ENCODE results near the gene FETUB.
"Not testable (repeated sequence)": the region's sequence is repeated elsewhere in the genome, so short reads cannot be mapped to it uniquely, and the experiment has no call there.

The FETUB gene

DNA sequence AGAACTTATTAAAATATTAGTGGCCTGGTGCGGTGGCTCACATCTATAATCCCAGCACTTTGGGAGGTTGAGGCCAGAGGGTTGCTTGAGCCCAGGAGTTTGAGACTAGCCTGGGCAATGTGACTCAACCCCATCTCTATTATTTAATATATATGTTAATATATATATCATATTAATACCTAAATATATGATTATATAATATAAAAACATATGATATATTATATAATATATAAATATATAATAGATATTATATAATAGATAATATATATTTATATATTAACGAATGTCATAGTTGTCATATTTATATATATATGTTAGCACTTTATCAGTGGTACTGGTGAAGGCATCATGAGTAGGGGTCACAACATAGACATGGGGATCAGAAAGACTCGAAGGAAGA is 30.9 kb downstream of the FETUB start:
- FAIRE-seq = peak; percentile 2

GRCh38 chr3:186678604-186679003 is 38.4 kb downstream of the FETUB start:
- no peak for DNase-seq (ENCODE audit: low spot score)
- FAIRE-seq = no peak

More for the DNA sequence above, 30.9 kb downstream of the FETUB start:
- no peak for DNase-seq (ENCODE audit: low spot score)

DNA sequence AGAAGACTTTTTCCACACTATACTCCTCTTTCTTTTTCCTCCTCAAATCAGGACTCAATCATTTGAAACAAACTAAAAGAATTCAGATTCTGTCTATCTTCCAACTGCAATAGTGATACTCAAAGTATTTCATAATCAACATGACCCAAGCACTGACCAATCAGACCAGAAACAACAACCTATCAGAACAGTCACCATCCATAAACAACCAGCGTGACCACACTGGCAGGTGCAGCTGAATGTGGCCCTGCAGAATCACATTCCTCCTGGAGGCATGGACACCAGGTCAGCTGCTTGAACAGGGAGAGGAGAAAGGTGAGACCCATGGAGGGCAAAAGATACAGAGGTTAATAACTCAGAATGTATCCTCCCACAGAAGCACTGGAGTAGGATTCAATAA is 39.0 kb downstream of the FETUB start:
- DNase-seq (ENCODE audit: low spot score) = no peak
- FAIRE-seq = no peak

DNA sequence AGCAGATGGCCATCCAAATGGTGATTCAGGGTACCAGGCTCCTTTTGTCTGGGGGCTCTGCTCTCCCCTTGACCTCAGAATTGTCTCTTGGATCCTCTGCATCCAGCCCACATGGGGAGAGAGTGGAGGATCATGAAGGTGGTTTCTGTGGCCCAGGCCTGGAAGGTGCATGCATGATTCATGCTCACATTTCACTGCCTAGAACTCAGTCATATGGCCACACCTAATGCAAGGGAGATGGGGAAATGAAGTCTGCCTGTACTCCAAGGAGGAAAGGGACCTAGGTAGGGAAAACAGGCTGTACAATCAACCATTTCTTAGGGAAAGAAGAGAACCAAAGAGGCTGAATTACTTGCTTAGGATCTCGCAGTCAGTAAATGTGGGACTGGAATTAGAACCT is 40.7 kb downstream of the FETUB start:
- DNase-seq (ENCODE audit: low spot score) = no peak
- no peak for FAIRE-seq

GRCh38 chr3:186682812-186683211 is 42.6 kb downstream of the FETUB start:
- DNase-seq (ENCODE audit: low spot score) (no peak), FAIRE-seq (no peak)

DNA sequence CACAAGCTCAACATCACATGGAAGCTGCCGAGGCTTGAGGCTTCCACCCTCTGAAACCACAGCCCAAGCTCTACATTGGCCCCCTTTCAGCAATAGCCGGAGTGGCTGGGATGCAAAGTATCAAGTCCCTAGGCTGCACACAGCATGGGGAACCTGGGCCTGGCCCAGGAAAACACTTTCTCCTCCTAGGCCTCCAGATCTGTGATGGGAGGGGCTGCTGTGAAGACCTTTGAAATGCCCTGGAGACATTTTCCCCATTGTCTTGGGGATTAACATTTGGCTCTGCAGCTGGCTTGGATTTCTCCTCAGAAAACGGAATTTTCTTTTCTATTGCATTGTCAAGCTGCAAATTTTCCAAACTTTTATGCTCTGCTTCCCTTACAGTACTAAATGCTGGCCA is 43.8 kb downstream of the FETUB start:
- FAIRE-seq (no peak), DNase-seq (ENCODE audit: low spot score) (no peak)

GRCh38 chr3:186686475-186686874 is 46.3 kb downstream of the FETUB start:
- DNase-seq (ENCODE audit: low spot score); FAIRE-seq: not testable (repeated sequence)

GRCh38 chr3:186687120-186687651 is 47.0 kb downstream of the FETUB start:
- no peak for FAIRE-seq
- DNase-seq (ENCODE audit: low spot score) = no peak

- not testable (repeated sequence) for DNase-seq (ENCODE audit: low spot score); FAIRE-seq
Measured at GRCh38 chr3:186690304-186690703, 50.1 kb downstream of the FETUB start.

DNA sequence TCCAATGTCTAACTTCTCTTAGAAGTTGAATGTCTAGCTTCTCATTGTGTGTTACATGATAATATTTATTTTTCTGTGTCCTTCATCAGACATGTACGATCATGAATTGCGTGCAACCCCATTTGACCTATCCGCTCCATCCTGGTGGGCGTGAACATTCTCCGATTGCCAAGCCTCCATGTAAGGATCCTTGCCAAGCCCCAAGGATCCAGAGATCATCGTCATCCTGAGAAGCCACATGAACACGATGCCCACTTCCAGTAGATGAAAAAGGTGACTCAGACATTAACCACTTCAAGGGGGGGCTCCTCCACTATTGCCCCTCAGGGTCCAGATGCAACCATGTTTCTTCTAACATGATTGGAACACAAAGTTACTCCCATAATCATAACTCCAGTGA is 51.5 kb downstream of the FETUB start:
- no peak for FAIRE-seq
- no peak for DNase-seq (ENCODE audit: low spot score)

DNA sequence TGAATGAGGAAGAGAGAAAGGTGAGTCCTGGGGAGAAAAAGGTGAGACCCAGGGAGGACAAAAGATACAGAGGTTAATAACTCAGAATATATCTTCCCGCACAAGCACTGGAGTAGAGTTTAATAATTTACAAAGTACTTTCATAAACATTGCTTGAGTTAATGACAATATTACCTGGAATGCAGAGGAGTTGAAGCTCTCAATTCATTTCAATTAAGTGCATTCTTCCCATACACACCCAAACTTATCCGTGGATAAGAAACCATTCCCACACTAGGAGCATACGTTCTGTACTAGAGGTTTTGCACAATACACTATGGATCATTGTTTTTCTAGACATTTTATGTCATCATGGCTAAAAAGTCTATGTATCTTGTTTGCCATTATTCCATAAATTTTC is 53.6 kb downstream of the FETUB start:
- no peak for DNase-seq (ENCODE audit: low spot score)
- FAIRE-seq = no peak

- DNase-seq (ENCODE audit: low spot score) = no peak
- no peak for FAIRE-seq
Measured at GRCh38 chr3:186694288-186695032, 54.3 kb downstream of the FETUB start.

DNA sequence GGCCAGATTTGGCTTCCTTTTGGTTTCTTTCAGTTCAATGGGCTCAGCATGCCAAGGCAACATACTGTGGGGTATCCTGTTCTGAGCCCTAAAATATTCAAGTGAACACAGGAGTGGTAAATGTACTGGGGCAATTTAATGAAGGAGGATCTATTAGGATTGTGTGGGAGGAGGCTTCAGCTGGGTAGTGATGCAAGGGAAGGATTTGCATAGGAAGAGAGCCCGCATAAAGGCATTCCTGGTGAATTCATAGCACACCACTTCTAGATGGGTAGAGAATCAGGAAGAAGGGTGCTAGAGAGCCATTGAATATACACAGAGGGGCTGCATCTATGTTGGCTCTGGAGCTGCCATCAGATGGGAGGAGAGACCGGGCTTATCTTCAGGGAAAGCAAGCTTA is 56.3 kb downstream of the FETUB start:
- DNase-seq (ENCODE audit: low spot score) = no peak
- no peak for FAIRE-seq

- FAIRE-seq = no peak
- no peak for DNase-seq (ENCODE audit: low spot score)
Measured at GRCh38 chr3:186697510-186697909, 57.3 kb downstream of the FETUB start.

- FAIRE-seq = no peak
- no peak for DNase-seq (ENCODE audit: low spot score)
Measured at GRCh38 chr3:186700267-186700666, 60.1 kb downstream of the FETUB start.

GRCh38 chr3:186702451-186702850 is 62.3 kb downstream of the FETUB start:
- FAIRE-seq; DNase-seq (ENCODE audit: low spot score): not testable (repeated sequence)

Data from RCC 7860 (cell line).